BLaER1 treated with 17β-estradiol and CSF1 and Interleukin-3, amounts not matched to agents 10 nM and 100 nM (cell line): ENCODE data around the gene TRPM3.

ENCODE experiments used
- H3K27ac ChIP-seq, 11 experiments: shearing (Covaris generic); formaldehyde crosslinking; 2 replicates each; pipeline ENCODE4 v1.8.1; 2022
- H3K27me3 ChIP-seq, 11 experiments: shearing (Covaris generic); formaldehyde crosslinking; 2 replicates each; pipeline ENCODE4 v1.8.1; 2022
- H3K36me3 ChIP-seq, 11 experiments: shearing (Covaris generic); formaldehyde crosslinking; 2 replicates each; pipeline ENCODE4 v1.8.1; 2022
- H3K4me1 ChIP-seq, 10 experiments: shearing (Covaris generic); formaldehyde crosslinking; 2 replicates each; pipeline ENCODE4 v1.8.1; 2022
- H3K4me2 ChIP-seq, 11 experiments: shearing (Covaris generic); formaldehyde crosslinking; 2 replicates each; pipeline ENCODE4 v1.8.1; 2022
- H3K4me3 ChIP-seq, 10 experiments: shearing (Covaris generic); formaldehyde crosslinking; 2 replicates each; pipeline ENCODE4 v1.8.1; 2022
- H3K9ac ChIP-seq, 11 experiments: shearing (Covaris generic); formaldehyde crosslinking; 2 replicates each; pipeline ENCODE4 v1.8.1; 2022
- H3K9me3 ChIP-seq, 11 experiments: shearing (Covaris generic); formaldehyde crosslinking; replicated peaks in 1 of 11; 2 replicates each; pipeline ENCODE4 v1.8.1; 2022
- H4K20me1 ChIP-seq, 11 experiments: shearing (Covaris generic); formaldehyde crosslinking; 2 replicates each; pipeline ENCODE4 v1.8.1; 2022
- Cebpa-rat ChIP-seq, 11 experiments: shearing (Covaris generic); IDR thresholded peaks; 2 replicates each; pipeline ENCODE4 v1.8.1; 2022

The TRPM3 gene

GRCh38 chr9:70701163-70701562, 420.3 kb downstream of the TRPM3 start:
- H3K4me3 ChIP-seq = no peak overlapping the region
- H3K36me3 ChIP-seq = no peaks in the 10 kb centered on the region
- H4K20me1 ChIP-seq = no peaks in the 10 kb centered on the region

GRCh38 chr9:70696694-70697335, 424.6 kb downstream of the TRPM3 start:
- no peak for TF ChIP-seq Cebpa-rat (IDR thresholded peaks at IDR 0.05)
- Histone ChIP-seq H3K27me3 (no peaks in the 10 kb centered on the region), H3K36me3 (no peaks in the 10 kb centered on the region), H3K9ac (no peak overlapping the region), H3K9me3 (no peaks in the 10 kb centered on the region; a peak in 2 of 22 replicates), H3K4me2 (no peak overlapping the region), H3K27ac (no peak overlapping the region), H3K4me1 (peaks cover 0 to 1% (median 0%) of the 10 kb centered on the region in 10 experiments; a peak in 1 of 20 replicates), H4K20me1 (no peaks in the 10 kb centered on the region), H3K4me3 (no peak overlapping the region)

More at GRCh38 chr9:70701163-70701562, 420.3 kb downstream of the TRPM3 start:
- H3K9ac ChIP-seq = no peak overlapping the region
- H3K27me3 ChIP-seq = no peaks in the 10 kb centered on the region
- H3K4me1 ChIP-seq = no peaks in the 10 kb centered on the region
- no peak overlapping the region for H3K27ac ChIP-seq
- H3K9me3 ChIP-seq = no peaks in the 10 kb centered on the region; a peak in 1 of 22 replicates
- no peak overlapping the region for H3K4me2 ChIP-seq
- TF ChIP-seq Cebpa-rat (IDR thresholded peaks at IDR 0.05) = no peak

- Histone ChIP-seq H4K20me1 (no peaks in the 10 kb centered on the region), H3K4me1 (peaks cover 0 to 8% (median 0%) of the 10 kb centered on the region in 10 experiments; a peak in 2 of 20 replicates), H3K4me2 (no peak overlapping the region), H3K4me3 (no peak overlapping the region), H3K27ac (no peak overlapping the region), H3K9me3 (no peaks in the 10 kb centered on the region; a peak in 1 of 22 replicates), H3K27me3 (no peaks in the 10 kb centered on the region), H3K36me3 (no peaks in the 10 kb centered on the region), H3K9ac (no peak overlapping the region)
- TF ChIP-seq Cebpa-rat (IDR thresholded peaks at IDR 0.05) = no peak
These were observed 426.7 kb downstream of the TRPM3 start for GRCh38 chr9:70694758-70695157.

- TF ChIP-seq Cebpa-rat (IDR thresholded peaks at IDR 0.05) = no peak
- Histone ChIP-seq H3K4me2 (no peak overlapping the region), H3K4me3 (no peak overlapping the region), H3K27me3 (no peaks in the 10 kb centered on the region), H3K36me3 (no peaks in the 10 kb centered on the region), H3K9me3 (no peaks in the 10 kb centered on the region; a peak in 1 of 22 replicates), H3K27ac (no peak overlapping the region), H4K20me1 (no peaks in the 10 kb centered on the region), H3K4me1 (peaks cover 0 to 8% (median 0%) of the 10 kb centered on the region in 10 experiments; a peak in 2 of 20 replicates), H3K9ac (no peak overlapping the region)
These were observed 428.2 kb downstream of the TRPM3 start for GRCh38 chr9:70693186-70693585.

- no peak overlapping the region for H3K4me3 ChIP-seq
- H3K4me2 ChIP-seq = no peak overlapping the region
These were observed 429.0 kb downstream of the TRPM3 start for GRCh38 chr9:70692431-70692830.

GRCh38 chr9:70688704-70689103, 432.7 kb downstream of the TRPM3 start:
- Histone ChIP-seq H3K36me3 (no peaks in the 10 kb centered on the region), H3K4me2 (no peak overlapping the region), H3K9me3 (no peaks in the 10 kb centered on the region), H3K4me3 (no peak overlapping the region), H3K27me3 (no peaks in the 10 kb centered on the region), H3K9ac (no peak overlapping the region), H4K20me1 (no peaks in the 10 kb centered on the region), H3K4me1 (peaks cover 0 to 8% (median 0%) of the 10 kb centered on the region in 10 experiments; a peak in 2 of 20 replicates), H3K27ac (no peak overlapping the region)
- TF ChIP-seq Cebpa-rat (IDR thresholded peaks at IDR 0.05) = no peak

More at GRCh38 chr9:70692431-70692830, 429.0 kb downstream of the TRPM3 start:
- no peak for TF ChIP-seq Cebpa-rat (IDR thresholded peaks at IDR 0.05)
- no peaks in the 10 kb centered on the region; a peak in 1 of 22 replicates for H3K9me3 ChIP-seq
- peaks cover 0 to 8% (median 0%) of the 10 kb centered on the region in 10 experiments; a peak in 2 of 20 replicates for H3K4me1 ChIP-seq
- no peak overlapping the region for H3K9ac ChIP-seq
- H4K20me1 ChIP-seq = no peaks in the 10 kb centered on the region
- H3K36me3 ChIP-seq = no peaks in the 10 kb centered on the region
- no peaks in the 10 kb centered on the region for H3K27me3 ChIP-seq
- H3K27ac ChIP-seq = no peak overlapping the region

- Histone ChIP-seq H3K27me3 (no peaks in the 10 kb centered on the region), H3K4me2 (no peak overlapping the region), H3K36me3 (no peaks in the 10 kb centered on the region), H3K9ac (no peak overlapping the region), H3K4me3 (no peak overlapping the region), H3K4me1 (no peaks in the 10 kb centered on the region), H3K27ac (no peak overlapping the region), H4K20me1 (no peaks in the 10 kb centered on the region), H3K9me3 (no peaks in the 10 kb centered on the region)
- no peak for TF ChIP-seq Cebpa-rat (IDR thresholded peaks at IDR 0.05)
These were observed 437.6 kb downstream of the TRPM3 start for GRCh38 chr9:70683841-70684240.

- Histone ChIP-seq H3K27ac (no peak overlapping the region), H3K4me3 (no peak overlapping the region), H3K9me3 (no peaks in the 10 kb centered on the region), H3K9ac (no peak overlapping the region), H3K4me2 (no peak overlapping the region), H3K4me1 (no peaks in the 10 kb centered on the region), H3K27me3 (no peaks in the 10 kb centered on the region), H3K36me3 (no peaks in the 10 kb centered on the region), H4K20me1 (no peaks in the 10 kb centered on the region)
- TF ChIP-seq Cebpa-rat (IDR thresholded peaks at IDR 0.05) = no peak
These were observed 439.1 kb downstream of the TRPM3 start for GRCh38 chr9:70682298-70682697.

GRCh38 chr9:70679845-70680244, 441.6 kb downstream of the TRPM3 start:
- Histone ChIP-seq H3K9ac (no peak overlapping the region), H3K9me3 (no peaks in the 10 kb centered on the region), H3K4me1 (no peaks in the 10 kb centered on the region), H4K20me1 (no peaks in the 10 kb centered on the region), H3K36me3 (no peaks in the 10 kb centered on the region), H3K4me2 (no peak overlapping the region), H3K4me3 (no peak overlapping the region), H3K27ac (no peak overlapping the region), H3K27me3 (no peaks in the 10 kb centered on the region)
- no peak for TF ChIP-seq Cebpa-rat (IDR thresholded peaks at IDR 0.05)

- Histone ChIP-seq H3K4me3 (no peak overlapping the region), H3K9me3 (no peaks in the 10 kb centered on the region), H3K4me1 (no peaks in the 10 kb centered on the region), H3K36me3 (no peaks in the 10 kb centered on the region), H3K4me2 (no peak overlapping the region), H3K27ac (no peak overlapping the region), H3K27me3 (no peaks in the 10 kb centered on the region), H4K20me1 (no peaks in the 10 kb centered on the region), H3K9ac (no peak overlapping the region)
- TF ChIP-seq Cebpa-rat (IDR thresholded peaks at IDR 0.05) = no peak
These were observed 443.3 kb downstream of the TRPM3 start for GRCh38 chr9:70678153-70678552.
